Measurements from ENCODE around the gene BTLA.

The BTLA gene

GRCh38 chr3:112477891-112478290 lies 21.4 kb downstream of the BTLA start:
- no peaks in the 10 kb centered on the region for H3K79me2 ChIP-seq (ENCODE audit: insufficient read depth, low read depth)
- H3K9ac ChIP-seq = no peak overlapping the region
- no peak overlapping the region for H3K4me3 ChIP-seq (IDR thresholded peaks at IDR 0.05; ENCODE audit: insufficient read depth, low read depth, low read length)
- H3K4me1 ChIP-seq (ENCODE audit: low read depth, poor library complexity, severe bottlenecking) = peaks cover 18% of the 10 kb centered on the region
- H2AFZ ChIP-seq (ENCODE audit: low read depth) = no peak overlapping the region
- H3K36me3 ChIP-seq (ENCODE audit: insufficient read depth) = no peaks in the 10 kb centered on the region
- H3K27me3 ChIP-seq (ENCODE audit: insufficient read depth, low read depth) = no peaks in the 10 kb centered on the region
- no peak overlapping the region for H3K4me2 ChIP-seq
- H4K20me1 ChIP-seq (ENCODE audit: insufficient read depth) = no peaks in the 10 kb centered on the region
- no peak overlapping the region for H3K27ac ChIP-seq
- TF ChIP-seq CTCF (conservative IDR thresholded peaks at IDR 0.05; ENCODE audit: low read depth, low read length) = no peak

GRCh38 chr3:112476346-112476745 lies 22.9 kb downstream of the BTLA start:
- no peaks in the 10 kb centered on the region for H3K27me3 ChIP-seq (ENCODE audit: insufficient read depth, low read depth)
- no peak overlapping the region for H3K9ac ChIP-seq
- no peak overlapping the region for H2AFZ ChIP-seq (ENCODE audit: low read depth)
- no peak overlapping the region for H3K4me2 ChIP-seq
- H4K20me1 ChIP-seq (ENCODE audit: insufficient read depth) = no peaks in the 10 kb centered on the region
- no peak overlapping the region for H3K4me3 ChIP-seq (IDR thresholded peaks at IDR 0.05; ENCODE audit: insufficient read depth, low read depth, low read length)
- no peak overlapping the region for H3K27ac ChIP-seq
- no peaks in the 10 kb centered on the region for H3K36me3 ChIP-seq (ENCODE audit: insufficient read depth)
- peaks cover 13% of the 10 kb centered on the region for H3K4me1 ChIP-seq (ENCODE audit: low read depth, poor library complexity, severe bottlenecking)
- TF ChIP-seq CTCF (conservative IDR thresholded peaks at IDR 0.05; ENCODE audit: low read depth, low read length) = no peak
- no peaks in the 10 kb centered on the region for H3K79me2 ChIP-seq (ENCODE audit: insufficient read depth, low read depth)

GRCh38 chr3:112474796-112475195 lies 24.5 kb downstream of the BTLA start:
- H3K27me3 ChIP-seq (ENCODE audit: insufficient read depth, low read depth) = no peaks in the 10 kb centered on the region
- H4K20me1 ChIP-seq (ENCODE audit: insufficient read depth) = no peaks in the 10 kb centered on the region
- H3K27ac ChIP-seq = no peak overlapping the region
- no peak overlapping the region for H3K9ac ChIP-seq
- H2AFZ ChIP-seq (ENCODE audit: low read depth) = no peak overlapping the region
- no peaks in the 10 kb centered on the region for H3K36me3 ChIP-seq (ENCODE audit: insufficient read depth)
- peaks cover 13% of the 10 kb centered on the region for H3K4me1 ChIP-seq (ENCODE audit: low read depth, poor library complexity, severe bottlenecking)
- TF ChIP-seq CTCF (conservative IDR thresholded peaks at IDR 0.05; ENCODE audit: low read depth, low read length) = no peak
- no peak overlapping the region for H3K4me3 ChIP-seq (IDR thresholded peaks at IDR 0.05; ENCODE audit: insufficient read depth, low read depth, low read length)
- H3K79me2 ChIP-seq (ENCODE audit: insufficient read depth, low read depth) = no peaks in the 10 kb centered on the region
- H3K4me2 ChIP-seq = no peak overlapping the region

- H3K9ac ChIP-seq = no peak overlapping the region
- no peaks in the 10 kb centered on the region for H4K20me1 ChIP-seq (ENCODE audit: insufficient read depth)
- H3K4me2 ChIP-seq = no peak overlapping the region
- H3K27me3 ChIP-seq (ENCODE audit: insufficient read depth, low read depth) = no peaks in the 10 kb centered on the region
- no peak overlapping the region for H2AFZ ChIP-seq (ENCODE audit: low read depth)
- H3K36me3 ChIP-seq (ENCODE audit: insufficient read depth) = no peaks in the 10 kb centered on the region
- H3K79me2 ChIP-seq (ENCODE audit: insufficient read depth, low read depth) = no peaks in the 10 kb centered on the region
- peaks cover 20% of the 10 kb centered on the region for H3K4me1 ChIP-seq (ENCODE audit: low read depth, poor library complexity, severe bottlenecking)
- TF ChIP-seq CTCF (conservative IDR thresholded peaks at IDR 0.05; ENCODE audit: low read depth, low read length) = no peak
- no peak overlapping the region for H3K27ac ChIP-seq
- no peak overlapping the region for H3K4me3 ChIP-seq (IDR thresholded peaks at IDR 0.05; ENCODE audit: insufficient read depth, low read depth, low read length)
Measured at GRCh38 chr3:112472691-112473090, 26.6 kb downstream of the BTLA start.
